ENCODE measurements around the gene ATP8B2.

- no peak for TF ChIP-seq CTCF (IDR thresholded peaks at IDR 0.05)
- TF ChIP-seq POLR2A (IDR thresholded peaks at IDR 0.05) = no peak
Measured at GRCh38 chr1:154391086-154391770, 65.9 kb downstream of the ATP8B2 start.

All from Peyer's patch (tissue), 4 donors.